NCI-H2107 treated with DMSO at 0.1 percent for 48 hours (cell line): ENCODE results near the gene GIGYF1.
"Not testable (repeated sequence)": the region's sequence is repeated elsewhere in the genome, so short reads cannot be mapped to it uniquely, and the experiment has no call there.

Experiments
- DNase-seq: peaks from one replicate; lab custom pipeline; 2025; ENCODE audit not compliant: unreplicated experiment; lab: John Stamatoyannopoulos, UW

GIGYF1 gene, protein sequence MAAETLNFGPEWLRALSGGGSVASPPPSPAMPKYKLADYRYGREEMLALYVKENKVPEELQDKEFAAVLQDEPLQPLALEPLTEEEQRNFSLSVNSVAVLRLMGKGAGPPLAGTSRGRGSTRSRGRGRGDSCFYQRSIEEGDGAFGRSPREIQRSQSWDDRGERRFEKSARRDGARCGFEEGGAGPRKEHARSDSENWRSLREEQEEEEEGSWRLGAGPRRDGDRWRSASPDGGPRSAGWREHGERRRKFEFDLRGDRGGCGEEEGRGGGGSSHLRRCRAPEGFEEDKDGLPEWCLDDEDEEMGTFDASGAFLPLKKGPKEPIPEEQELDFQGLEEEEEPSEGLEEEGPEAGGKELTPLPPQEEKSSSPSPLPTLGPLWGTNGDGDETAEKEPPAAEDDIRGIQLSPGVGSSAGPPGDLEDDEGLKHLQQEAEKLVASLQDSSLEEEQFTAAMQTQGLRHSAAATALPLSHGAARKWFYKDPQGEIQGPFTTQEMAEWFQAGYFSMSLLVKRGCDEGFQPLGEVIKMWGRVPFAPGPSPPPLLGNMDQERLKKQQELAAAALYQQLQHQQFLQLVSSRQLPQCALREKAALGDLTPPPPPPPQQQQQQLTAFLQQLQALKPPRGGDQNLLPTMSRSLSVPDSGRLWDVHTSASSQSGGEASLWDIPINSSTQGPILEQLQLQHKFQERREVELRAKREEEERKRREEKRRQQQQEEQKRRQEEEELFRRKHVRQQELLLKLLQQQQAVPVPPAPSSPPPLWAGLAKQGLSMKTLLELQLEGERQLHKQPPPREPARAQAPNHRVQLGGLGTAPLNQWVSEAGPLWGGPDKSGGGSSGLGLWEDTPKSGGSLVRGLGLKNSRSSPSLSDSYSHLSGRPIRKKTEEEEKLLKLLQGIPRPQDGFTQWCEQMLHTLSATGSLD (N-terminal part only)

DNA sequence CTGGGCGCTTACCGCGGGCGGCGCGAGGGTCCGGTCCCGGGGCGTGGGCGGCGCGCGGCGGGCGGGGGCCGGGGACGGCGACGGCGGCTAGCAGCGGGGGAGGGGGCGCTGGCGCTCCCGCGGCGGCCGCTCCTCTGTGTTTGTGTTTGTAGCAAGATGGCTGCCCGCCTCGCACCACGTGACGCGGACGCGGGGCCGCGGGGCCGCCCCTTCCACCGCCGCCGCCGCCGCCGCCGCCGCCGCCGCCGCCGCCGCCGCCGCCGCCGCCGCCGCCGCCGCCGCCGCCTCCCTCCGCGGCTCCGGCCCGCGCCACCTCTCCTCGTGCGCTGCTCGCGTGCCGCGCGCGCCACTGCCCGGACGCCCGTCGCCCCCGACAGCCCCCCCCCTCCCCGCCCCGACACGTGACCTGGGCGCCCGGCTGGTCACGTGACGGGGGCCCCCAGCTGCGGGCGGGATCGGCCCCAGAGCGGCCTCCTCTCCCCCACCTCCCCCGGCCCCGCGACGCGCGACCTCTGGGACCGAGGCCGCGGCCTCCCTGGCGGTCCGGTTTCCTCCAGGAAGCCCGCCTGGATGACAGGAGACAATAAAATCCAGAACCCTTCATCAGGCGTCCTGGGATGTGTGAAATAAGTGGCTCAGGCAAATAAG, at the start of gene GIGYF1:
Gene GIGYF1 (minus strand): TSS at position 153 of the 648 bp plus-strand sequence. CDS start 6,012 bp downstream, outside the sequence.
- DNase-seq = no peak

DNA sequence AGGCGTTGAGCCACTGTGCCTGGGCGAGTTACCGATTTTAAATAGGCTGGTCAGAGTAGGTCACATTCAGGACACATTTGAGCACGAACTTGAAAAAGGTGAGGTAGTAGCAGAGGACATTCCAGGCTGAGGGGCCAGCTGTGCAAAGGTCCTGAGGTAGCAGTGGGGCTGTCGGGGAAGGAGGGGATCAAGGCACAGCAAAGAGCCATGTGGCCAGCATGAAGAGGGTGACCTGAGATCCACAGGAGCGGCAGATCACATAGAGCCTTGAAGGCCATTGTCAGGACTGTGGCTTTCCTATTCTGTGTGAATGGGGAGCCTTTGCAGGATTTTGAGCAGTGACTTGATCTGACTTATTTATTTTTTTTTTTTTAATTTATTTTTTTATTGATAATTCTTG, 45.9 kb upstream of the GIGYF1 start:
- no peak for DNase-seq

DNA sequence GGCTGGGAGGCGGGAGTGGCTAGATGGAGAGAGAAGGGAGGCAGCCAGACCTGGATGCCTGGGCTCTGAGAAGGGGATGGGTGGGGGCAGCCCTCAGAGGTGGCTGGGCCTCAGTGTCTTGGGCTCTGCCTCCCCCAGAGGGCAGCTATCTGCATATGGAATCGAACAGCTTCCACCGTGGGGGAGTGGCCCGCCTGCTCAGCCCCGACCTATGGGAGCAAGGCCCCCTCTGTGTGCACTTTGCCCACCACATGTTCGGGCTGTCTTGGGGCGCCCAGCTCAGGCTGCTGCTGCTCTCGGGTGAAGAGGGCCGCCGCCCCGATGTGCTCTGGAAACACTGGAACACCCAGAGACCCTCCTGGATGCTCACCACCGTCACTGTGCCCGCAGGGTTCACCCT, 42.6 kb upstream of the GIGYF1 start:
- DNase-seq = no peak

DNA sequence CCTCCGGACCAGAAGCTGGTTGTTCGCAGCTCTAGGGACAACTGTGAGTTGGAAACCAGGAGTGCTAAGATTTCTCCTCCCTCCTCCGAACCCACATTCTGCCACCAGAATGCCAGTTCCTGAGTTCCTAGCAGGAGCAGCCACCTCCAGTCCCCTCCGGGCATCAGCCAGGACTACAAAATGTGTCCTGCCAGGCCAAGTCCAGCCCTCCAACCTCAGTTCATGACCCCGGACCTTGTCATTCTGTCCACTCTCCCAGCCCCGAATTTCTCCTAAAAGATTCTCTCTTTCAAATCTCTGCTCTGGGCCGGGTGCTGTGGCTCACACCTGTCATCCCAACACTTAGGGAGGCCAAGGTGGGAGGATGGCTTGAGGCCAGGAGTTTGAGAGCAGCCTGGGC, 41.7 kb upstream of the GIGYF1 start:
- no peak for DNase-seq

DNA sequence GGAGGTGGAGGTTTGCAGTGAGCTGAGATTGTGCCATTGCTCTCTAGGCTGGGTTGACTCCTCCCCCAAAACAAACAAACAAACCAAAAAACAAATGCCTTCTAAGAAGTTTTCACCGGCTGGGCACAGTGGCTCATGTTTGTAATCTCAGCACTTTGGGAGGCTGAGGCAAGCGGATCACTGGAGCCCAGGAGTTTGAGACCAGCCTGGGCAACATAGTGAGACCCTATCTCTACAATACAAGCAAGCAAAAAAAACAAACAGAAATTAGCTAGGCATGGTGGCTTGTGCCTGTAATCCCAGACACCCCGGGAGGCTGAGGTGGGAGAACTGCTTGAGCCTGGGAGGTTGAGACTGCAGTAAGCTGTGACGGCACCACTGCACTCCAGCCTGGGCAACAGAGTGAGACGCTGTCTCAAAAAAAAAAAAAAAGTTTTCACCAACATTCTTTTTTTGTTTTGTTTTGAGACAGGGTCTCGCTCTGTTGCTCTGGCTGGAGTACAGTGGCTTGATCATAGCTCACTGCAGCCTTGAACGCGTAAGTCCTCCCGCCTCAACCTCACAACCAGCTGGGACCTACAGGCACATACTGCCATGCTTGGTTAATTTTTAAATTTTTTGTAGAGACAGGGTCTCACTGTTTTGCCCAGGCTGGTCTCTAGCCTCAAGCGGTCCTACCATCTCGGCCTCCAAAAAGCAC, 38.0 kb upstream of the GIGYF1 start:
- DNase-seq = no peak

DNA sequence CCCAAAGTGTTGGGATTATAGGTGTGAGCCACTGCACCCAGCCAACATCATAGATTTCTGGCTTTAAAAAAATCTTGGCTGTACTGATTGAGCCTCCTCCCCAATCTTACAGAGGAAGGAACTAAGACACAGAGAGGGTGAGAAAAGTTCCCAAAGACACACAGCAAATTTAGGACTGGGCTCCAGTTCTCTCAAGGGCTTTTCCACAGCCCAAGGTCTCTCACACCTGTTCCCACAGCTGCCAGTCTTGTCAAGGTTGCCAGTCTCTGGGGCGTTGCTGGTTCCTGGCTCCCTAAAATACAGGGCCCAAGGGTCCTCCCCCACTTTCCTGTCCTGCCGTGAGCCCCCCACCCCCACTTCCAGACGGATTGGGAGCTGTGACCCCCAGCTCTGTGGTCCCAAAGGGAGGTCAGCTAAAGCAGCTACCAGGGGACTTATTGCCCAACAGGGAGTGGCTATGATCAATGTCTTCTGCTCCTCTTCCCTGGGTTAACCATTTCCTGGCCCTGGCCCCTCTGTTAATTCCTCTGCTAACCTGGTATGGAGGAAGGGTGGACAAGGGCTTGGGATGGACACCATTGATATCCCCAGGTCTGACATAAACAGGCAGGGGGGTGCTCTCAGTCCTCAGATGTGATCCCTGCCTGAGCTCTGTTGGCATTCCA, 36.2 kb upstream of the GIGYF1 start:
- no peak for DNase-seq

DNA sequence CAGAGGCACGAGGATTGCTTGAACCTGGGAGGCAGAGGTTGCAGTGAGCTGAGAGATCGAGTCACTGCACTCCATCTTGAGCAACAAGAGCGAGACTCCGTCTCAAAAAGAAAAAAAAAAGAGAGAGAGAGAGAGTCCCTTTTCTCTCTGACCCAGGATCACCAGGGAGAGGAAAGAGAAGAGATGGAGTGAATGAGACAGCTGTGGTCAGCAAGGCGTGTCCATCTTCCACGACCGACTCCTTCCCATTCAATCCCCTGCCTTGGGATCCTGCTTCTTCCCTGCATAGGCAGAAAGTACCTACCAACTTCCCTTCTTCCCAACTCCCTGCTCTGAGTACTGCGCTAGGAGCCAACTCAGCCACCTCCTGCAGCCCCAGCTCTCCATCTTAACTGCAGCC, 34.1 kb upstream of the GIGYF1 start:
- DNase-seq = no peak

DNA sequence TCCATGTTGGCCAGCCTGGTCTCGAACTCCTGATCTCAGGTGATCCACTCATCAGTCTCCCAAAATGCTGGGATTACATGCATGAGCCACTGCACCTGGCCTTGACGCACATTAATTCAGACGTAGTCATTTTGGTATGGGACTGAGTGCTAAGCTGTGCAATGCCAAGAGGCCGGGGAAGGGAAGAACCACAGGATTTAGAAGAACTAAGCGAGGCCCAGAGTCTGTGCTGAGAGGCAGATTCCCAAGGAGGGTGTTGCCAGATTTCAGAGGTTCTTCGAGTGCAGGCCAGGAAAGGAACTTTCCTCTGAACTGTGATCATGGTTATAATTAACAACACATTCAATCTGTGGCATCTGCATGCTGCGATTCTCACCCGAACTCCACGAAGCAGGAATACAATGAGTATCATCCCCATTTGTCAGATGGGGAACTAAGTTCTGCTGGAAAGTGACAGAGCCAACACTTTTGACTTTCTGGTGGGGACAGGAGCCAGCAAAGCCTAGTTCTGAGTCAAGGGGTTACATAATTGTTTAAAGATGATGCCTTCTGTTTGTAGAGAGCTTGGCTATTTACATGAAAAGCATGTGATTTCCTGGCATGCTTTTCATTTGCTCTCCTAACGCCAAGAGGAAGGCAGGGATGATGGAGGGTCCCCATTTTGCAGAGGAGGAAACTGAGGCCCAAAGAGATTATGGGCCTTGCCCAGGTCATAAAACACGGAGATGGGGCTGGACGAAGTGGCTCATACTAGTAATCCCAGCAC, 33.1 kb upstream of the GIGYF1 start:
- no peak for DNase-seq

DNA sequence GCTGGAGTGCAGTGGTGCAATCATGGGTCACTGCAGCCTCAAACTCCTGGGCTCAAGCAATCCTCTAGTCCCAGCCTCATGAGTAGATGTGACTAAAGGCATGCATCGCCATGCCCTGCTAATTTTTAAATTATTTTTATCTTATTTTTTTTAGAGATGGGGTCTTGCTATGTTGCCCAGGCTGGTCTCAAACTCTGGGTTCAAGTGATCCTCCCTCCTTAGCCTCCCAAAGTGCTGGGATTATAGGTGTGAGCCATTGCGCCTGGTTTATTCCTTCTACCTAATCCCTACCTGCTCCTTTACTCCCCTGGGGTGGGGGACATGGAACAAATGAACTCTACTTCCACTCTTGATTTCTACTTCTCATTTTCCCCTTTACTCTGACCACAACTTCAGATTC, 30.3 kb upstream of the GIGYF1 start:
- DNase-seq = not testable (repeated sequence)

DNA sequence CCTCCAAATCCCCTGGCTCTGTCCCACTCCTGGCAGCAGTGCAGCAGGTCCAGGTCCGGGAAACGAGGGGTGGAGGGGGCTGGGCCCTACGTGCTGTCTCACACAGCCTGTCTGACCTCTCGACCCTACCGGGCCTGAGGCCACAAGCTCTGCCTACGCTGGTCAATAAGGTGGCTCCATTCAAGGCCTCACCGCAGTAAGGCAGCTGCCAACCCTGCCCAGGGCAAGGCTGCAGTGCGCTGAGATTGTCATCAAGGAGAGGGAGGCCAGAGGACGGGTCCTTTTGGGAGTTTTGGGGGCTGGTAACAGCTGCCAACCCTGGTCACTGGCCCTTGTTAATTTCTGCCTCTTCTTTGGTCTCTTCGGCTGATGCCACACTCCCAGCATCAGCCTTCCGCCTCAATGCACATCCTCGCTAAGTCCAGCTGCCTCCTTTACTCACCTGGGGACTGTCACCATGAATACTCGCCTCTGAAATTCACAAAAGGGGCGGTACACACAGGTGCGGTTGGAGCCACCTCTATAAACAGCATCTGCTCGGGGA, 29.8 kb upstream of the GIGYF1 start:
- no peak for DNase-seq

DNA sequence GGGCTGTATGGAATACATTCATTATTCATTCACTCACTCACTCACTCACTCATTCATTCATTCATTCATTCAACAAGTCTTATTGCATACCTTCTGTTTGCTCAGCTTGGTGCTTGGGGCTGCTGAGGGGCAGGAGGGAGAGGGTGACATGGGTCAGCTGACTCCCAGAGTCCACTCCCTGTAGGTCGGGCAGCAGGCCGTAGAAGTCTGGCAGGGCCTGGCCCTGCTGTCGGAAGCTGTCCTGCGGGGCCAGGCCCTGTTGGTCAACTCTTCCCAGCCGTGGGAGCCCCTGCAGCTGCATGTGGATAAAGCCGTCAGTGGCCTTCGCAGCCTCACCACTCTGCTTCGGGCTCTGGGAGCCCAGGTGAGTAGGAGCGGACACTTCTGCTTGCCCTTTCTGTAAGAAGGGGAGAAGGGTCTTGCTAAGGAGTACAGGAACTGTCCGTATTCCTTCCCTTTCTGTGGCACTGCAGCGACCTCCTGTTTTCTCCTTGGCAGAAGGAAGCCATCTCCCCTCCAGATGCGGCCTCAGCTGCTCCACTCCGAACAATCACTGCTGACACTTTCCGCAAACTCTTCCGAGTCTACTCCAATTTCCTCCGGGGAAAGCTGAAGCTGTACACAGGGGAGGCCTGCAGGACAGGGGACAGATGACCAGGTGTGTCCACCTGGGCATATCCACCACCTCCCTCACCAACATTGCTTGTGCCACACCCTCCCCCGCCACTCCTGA, 28.6 kb upstream of the GIGYF1 start:
- no peak for DNase-seq

DNA sequence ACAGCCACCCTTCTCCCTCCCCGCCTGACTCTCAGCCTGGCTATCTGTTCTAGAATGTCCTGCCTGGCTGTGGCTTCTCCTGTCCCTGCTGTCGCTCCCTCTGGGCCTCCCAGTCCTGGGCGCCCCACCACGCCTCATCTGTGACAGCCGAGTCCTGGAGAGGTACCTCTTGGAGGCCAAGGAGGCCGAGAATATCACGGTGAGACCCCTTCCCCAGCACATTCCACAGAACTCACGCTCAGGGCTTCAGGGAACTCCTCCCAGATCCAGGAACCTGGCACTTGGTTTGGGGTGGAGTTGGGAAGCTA, 27.4 kb upstream of the GIGYF1 start:
- DNase-seq = no peak

DNA sequence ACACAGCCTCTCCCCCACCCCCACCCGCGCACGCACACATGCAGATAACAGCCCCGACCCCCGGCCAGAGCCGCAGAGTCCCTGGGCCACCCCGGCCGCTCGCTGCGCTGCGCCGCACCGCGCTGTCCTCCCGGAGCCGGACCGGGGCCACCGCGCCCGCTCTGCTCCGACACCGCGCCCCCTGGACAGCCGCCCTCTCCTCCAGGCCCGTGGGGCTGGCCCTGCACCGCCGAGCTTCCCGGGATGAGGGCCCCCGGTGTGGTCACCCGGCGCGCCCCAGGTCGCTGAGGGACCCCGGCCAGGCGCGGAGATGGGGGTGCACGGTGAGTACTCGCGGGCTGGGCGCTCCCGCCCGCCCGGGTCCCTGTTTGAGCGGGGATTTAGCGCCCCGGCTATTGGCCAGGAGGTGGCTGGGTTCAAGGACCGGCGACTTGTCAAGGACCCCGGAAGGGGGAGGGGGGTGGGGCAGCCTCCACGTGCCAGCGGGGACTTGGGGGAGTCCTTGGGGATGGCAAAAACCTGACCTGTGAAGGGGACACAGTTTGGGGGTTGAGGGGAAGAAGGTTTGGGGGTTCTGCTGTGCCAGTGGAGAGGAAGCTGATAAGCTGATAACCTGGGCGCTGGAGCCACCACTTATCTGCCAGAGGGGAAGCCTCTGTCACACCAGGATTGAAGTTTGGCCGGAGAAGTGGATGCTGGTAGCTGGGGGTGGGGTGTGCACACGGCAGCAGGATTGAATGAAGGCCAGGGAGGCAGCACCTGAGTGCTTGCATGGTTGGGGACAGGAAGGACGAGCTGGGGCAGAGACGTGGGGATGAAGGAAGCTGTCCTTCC, 26.8 kb upstream of the GIGYF1 start:
- no peak for DNase-seq

DNA sequence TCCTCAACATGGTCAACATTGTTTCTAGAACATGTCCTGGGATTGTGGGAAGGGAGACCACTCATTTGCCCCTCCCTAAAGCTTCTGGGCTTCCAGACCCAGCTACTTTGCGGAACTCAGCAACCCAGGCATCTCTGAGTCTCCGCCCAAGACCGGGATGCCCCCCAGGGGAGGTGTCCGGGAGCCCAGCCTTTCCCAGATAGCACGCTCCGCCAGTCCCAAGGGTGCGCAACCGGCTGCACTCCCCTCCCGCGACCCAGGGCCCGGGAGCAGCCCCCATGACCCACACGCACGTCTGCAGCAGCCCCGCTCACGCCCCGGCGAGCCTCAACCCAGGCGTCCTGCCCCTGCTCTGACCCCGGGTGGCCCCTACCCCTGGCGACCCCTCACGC, 26.2 kb upstream of the GIGYF1 start, which contains the start of gene EPO:
Gene EPO (plus strand): TSS at position 190 of the 392 bp plus-strand sequence. CDS start 513 bp downstream, outside the sequence.
- DNase-seq = no peak

DNA sequence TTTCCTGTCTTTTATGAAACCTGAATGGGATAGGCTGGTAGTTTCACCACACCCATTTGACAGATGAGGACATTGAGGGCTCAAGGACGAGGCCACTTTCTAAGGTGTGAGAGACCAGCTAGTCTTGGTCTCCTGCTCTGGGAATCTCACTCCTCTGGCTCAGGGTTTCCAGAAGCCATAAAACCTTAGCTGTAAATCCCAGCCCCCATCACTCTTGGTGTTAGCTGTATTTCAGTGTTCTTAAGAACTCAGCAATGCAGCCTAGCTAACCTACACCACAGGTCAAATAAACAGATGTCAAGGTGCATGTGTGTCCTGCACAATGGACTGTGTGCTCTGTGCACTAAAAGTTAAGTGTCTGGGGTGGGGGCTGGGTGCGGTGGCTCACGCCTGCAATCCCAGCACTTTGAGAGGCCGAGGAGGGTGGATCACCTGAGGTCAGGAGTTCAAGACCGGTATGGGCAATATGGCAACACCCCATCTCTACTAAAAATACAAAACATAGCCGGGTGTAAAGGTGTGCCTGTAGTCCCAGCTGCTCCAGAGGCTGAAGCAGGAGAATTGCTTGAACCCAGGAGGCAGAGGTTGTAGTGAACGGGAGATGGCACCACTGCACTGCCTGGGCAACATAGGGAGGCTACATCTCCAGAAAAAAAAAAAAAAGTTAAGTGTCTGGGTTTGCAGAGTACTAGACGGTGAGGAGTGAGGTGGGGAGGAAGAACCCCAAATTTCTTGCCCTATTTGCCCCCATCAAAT, 25.7 kb upstream of the GIGYF1 start:
- DNase-seq = no peak

DNA sequence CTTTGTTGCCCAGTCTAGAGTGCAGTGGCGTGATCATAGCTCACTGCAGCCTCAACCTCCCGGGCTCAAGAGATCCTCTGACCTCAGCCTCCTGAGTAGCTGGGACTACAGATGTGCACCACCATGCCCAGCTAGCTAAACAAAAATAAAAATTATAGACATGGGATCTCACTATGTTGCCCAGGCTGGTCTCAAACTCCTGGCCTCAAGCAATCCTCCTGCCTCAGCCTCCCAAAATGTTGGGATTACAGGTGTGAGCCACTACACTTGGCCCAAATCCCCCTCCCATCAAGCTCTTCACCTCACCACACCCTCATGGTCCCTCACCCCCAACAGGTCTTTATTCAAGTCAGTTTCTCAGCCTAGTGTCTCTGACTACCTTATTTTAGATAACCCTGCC, 23.0 kb upstream of the GIGYF1 start:
- DNase-seq = not testable (repeated sequence)

DNA sequence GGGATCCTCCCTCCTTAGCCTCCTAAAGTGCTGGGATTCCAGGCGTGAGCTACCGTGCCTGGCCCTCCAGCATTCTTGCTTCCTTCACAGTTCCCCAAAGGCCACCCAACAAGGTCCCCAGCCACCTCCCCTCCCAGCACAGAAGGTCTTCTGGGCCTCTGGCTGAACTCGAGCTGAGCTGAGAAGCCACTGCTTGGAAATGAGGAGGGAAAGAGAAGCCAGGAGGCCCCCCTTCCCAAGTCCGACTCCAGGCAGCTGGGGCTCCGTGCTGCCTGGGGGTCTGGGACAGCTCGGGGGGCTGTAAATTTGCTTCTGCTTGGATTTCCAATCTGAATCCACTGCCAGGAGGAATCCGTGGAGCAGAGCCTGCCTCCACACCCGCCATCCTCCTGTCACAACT, 20.7 kb upstream of the GIGYF1 start:
- DNase-seq = no peak
